NCI-H460 (cell line): ENCODE measurements around the gene XPNPEP3. TPM values are rescaled to one million over a fixed set of nuclear protein-coding genes. Genes with fewer than 3 reads are reported as not detected.
A peak's percentile ranks its signal among the peaks of the same experiment; 100 is the strongest.
"Not testable (repeated sequence)": the region's sequence is repeated elsewhere in the genome, so short reads cannot be mapped to it uniquely, and the experiment has no call there.

ENCODE experiments used
- DNase-seq: peaks from one replicate; pipeline ENCODE4 v3.0.0-alpha.2; 2016; ENCODE audit warnings: low read depth; ENCODE audit errors: extremely low read depth
- polyA plus RNA-seq: library from polyadenylated mRNA; depleted of rRNA; stranded (reverse); fragments of >200 nt; gene quantifications from 2 replicates; pipeline ENCODE4 v1.2.3, GENCODE V29; 2014; cell fraction: nucleus; rRNA removed
- total RNA-seq: library from RNA; depleted of rRNA; stranded (reverse); fragments of >200 nt; shearing (Covaris generic); gene quantifications from 2 replicates; pipeline ENCODE4 v1.2.3, GENCODE V29; 2014; rRNA removed

The XPNPEP3 gene
- 15.1 and 15.2 TPM in 2 replicates for total RNA-seq
- 8.7 and 15.8 TPM in 2 replicates for polyA plus RNA-seq

- DNase-seq = peak; percentile 91
Observed at GRCh38 chr22:40856513-40857308, at the start of gene XPNPEP3, which contains the start of gene ST13. Gene XPNPEP3 (plus strand): TSS chr22:40857148. CDS start chr22:40857182, 34 bp downstream. Gene ST13 (minus strand): TSS chr22:40856639. CDS start chr22:40856540, 99 bp downstream.

- peak; percentile 58 for DNase-seq
Observed at GRCh38 chr22:40808018-40808841, 48.7 kb upstream of the XPNPEP3 start.

GRCh38 chr22:40813912-40814315 is 43.0 kb upstream of the XPNPEP3 start:
- no peak for DNase-seq

GRCh38 chr22:40817737-40818136 is 39.2 kb upstream of the XPNPEP3 start:
- DNase-seq = no peak

GRCh38 chr22:40818192-40818746 is 38.7 kb upstream of the XPNPEP3 start:
- DNase-seq = no peak

- peak; percentile 73 for DNase-seq
Observed at GRCh38 chr22:40818747-40819598, 38.0 kb upstream of the XPNPEP3 start, which contains the start of gene SLC25A17. Gene SLC25A17 (minus strand): TSS chr22:40819346. CDS start chr22:40819248, 98 bp downstream.

GRCh38 chr22:40819599-40820140 is 37.3 kb upstream of the XPNPEP3 start:
- no peak for DNase-seq

- DNase-seq = no peak
Observed at GRCh38 chr22:40823426-40823825, 33.5 kb upstream of the XPNPEP3 start.

GRCh38 chr22:40826292-40826691 is 30.7 kb upstream of the XPNPEP3 start:
- not testable (repeated sequence) for DNase-seq

GRCh38 chr22:40826984-40827741 is 29.8 kb upstream of the XPNPEP3 start:
- DNase-seq = no peak

GRCh38 chr22:40829131-40829530 is 27.8 kb upstream of the XPNPEP3 start:
- DNase-seq = no peak

- DNase-seq = no peak
Observed at GRCh38 chr22:40834619-40835018, 22.3 kb upstream of the XPNPEP3 start.

- DNase-seq = no peak
Observed at GRCh38 chr22:40838486-40838885, 18.5 kb upstream of the XPNPEP3 start.

GRCh38 chr22:40844951-40845350 is 12.0 kb upstream of the XPNPEP3 start:
- DNase-seq = no peak

GRCh38 chr22:40845816-40846215 is 11.1 kb upstream of the XPNPEP3 start:
- DNase-seq = not testable (repeated sequence)

GRCh38 chr22:40853333-40853732 is 3.6 kb upstream of the XPNPEP3 start:
- no peak for DNase-seq

GRCh38 chr22:40853961-40854360 is 3.0 kb upstream of the XPNPEP3 start:
- DNase-seq = no peak

- DNase-seq = no peak
Observed at GRCh38 chr22:40855071-40855978, 1.6 kb upstream of the XPNPEP3 start.
